A204.1 (cell line): ENCODE data around the gene ZNF236.
"Not testable (repeated sequence)": the region's sequence is repeated elsewhere in the genome, so short reads cannot be mapped to it uniquely, and the experiment has no call there.

Source experiments
- FAIRE-seq: peaks from 2 replicates; lab custom pipeline; 2012; peaks lifted over from hg19 to GRCh38; lab: Jason Lieb, UNC

The ZNF236 gene

DNA sequence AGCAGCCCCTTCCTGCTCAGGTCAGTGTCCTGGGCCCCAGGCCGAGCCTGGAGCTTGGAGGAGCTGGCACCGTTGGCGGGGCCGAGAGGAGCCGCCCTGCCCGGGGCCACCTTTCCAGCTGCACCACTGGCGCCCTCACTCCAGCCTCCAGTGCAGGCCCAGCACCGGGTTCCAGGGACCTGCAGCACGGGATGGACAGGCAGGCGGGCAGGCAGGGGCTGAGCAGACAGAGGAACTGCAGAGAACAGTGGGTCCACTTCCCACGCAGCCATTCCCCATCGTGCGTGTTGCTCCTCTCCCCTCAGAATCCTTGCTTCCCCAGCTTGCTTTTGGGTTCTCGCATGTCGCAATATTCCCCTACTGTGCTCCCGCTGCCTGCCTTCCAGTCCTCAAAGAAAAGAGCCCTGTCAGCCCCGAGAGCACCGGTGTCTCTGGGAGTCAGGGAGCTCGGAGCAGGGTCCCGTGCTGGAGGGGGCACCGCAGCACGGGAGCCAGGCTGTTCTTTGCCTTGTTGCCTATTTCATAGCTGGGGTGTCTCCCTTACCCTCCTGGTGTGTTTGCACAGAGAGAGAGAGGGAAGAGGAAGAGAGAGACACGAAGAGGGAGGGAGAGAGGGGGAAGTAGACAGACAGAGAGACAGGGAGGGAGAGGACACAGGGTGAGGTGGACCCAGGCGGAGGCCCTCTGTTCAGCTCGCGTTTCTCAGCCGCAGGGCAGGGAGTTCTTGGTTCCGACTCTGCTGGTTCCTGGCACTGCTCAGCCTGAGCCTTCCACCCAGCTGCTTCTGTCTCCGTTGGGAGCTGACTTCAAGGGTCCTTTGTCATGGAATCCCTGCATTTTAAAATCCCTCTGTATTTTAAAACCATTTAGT, 184.2 kb downstream of the ZNF236 start:
- no peak for FAIRE-seq

DNA sequence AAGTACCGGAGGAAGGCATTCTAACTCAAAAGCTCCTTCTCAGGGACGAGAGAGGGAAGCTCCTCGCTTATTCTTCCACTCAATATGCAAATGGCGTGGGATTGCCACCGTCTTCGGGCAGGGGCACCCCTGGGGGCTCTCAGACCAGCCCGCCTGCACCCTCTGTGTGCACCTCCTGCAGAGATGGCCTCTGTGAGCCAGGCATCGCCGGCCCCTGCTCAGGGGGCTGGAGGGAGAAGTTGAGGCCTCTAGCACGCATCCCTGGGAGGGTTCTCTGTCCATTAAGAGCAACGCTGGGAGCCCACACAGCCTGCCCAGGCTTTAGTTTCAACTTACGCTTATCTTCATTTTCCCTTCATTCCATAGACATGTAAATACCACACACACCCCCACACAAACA, 184.9 kb downstream of the ZNF236 start:
- no peak for FAIRE-seq

DNA sequence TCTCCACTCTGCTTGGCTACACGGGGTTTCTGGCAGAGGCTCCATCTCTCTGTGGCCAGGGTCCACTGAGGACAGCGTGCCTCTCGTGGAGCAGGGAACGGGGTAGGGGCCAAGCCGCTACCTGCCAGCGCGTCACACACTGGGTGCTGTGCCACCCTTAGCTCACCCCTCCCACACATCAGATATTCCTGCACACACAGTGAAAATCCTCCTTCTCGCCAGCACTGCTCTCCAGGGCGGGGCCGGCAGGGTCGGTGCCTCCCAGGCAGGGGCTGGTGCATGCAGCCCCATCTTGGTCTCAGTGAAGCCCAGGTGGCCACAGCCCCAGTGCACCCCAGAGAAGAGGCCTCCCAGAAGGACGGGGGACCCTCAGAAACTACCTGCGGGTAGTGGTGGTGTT, 185.6 kb downstream of the ZNF236 start:
- no peak for FAIRE-seq

DNA sequence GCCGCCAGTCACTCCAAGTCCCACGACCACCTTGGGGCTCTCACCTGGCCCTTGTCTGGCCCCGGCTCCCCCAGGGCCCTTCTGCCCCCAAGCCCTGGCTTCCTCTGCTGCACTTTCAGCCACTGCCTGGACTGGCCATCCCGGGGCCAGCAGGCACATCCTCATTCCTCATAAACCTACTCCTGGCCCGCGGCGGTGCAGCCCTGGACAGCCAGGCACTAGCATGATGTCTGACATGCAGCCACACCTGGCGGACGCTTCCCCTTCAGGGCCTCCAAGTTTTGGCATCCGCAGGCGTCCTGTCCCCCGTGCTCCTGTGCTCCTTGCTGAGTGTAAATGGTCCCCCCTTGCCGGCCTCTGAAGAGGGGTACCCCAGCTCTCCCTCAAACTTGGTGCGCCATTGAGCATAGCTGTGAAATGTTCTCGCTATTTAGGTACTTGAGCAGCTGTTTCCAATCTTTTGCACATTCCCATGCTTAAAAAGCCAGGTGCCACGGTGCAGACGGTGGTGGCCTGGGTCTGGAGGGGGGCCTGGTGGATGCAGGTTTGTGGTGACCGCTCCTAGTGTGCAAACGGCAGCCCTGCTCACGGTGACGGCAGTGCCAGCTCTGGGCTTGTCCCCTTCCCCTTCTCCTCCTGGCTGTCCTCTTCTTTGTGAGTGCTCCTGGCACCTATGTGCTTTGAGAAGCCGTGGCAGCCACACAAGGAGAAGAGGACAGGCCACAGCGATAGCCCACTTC, 186.4 kb downstream of the ZNF236 start:
- no peak for FAIRE-seq

DNA sequence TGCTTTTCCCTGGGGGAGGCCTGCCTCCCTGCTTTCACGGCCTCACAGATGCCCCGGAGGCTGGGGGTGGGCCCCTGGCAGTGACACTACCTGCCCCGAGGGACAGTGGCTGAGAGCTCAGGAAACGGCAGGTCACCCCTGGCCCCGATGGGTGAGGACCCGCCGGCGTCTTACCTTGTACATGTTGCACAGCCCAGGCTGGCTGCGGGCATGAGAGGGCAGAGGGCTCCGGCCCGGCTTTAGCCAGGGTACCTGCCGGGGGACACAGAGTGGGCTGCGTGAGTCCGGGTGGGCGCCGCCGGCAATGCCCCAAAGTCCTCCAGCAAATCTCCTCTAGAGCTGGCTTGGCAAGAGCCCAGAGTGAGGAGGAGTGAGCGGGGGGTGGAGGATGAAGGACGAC, 187.3 kb downstream of the ZNF236 start:
- no peak for FAIRE-seq

DNA sequence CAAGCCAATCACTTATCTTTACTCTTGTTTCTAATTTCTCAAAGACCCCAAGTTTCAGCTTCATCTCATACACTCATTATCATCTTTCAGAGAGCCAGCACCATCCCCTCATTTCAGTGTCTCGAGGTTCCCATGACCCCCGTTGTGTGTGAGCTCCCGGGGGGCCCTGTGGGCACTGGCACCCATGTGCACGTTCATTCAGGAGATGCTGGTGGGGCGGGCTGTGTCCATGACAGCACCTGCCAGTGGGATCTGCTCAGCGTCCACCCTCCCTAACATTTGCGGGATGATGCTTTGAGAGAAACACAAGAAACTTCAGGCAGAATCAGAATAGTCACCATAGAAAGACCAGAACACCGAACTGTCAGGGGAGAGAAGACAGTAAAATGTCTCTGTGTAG, 189.8 kb downstream of the ZNF236 start:
- FAIRE-seq = no peak

DNA sequence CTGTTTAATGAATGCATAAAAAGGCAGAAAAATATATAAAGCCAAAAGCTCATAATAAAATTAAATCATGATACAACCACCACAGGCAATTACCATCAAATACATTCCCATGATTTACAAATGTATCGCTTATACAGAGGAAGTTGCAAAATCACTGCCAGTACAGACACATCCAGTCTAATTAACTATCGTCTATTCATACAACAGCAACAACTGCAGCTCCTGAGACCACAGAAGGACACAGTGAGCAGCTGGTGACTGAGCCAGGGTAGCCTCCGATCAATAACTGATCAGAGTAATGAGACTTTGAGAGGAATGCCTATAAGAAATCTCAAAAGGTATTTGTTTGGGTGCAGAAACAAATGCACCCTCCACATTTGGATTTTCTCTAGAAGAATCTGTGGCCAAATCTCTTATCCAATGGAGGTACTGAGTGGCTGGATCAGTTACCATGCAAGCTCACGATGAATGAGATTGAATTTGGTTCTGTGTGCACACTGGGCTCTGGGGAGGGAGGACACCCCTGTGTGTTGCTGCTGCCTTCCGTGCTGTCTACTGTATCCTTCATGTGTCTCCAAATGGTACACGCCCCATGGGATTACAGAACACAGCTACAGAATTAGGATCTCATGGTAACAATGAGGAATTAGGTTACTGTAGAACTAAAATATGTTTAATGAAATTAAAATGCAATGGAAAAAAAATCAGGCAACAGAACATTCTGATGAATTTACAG, 190.6 kb downstream of the ZNF236 start:
- no peak for FAIRE-seq

DNA sequence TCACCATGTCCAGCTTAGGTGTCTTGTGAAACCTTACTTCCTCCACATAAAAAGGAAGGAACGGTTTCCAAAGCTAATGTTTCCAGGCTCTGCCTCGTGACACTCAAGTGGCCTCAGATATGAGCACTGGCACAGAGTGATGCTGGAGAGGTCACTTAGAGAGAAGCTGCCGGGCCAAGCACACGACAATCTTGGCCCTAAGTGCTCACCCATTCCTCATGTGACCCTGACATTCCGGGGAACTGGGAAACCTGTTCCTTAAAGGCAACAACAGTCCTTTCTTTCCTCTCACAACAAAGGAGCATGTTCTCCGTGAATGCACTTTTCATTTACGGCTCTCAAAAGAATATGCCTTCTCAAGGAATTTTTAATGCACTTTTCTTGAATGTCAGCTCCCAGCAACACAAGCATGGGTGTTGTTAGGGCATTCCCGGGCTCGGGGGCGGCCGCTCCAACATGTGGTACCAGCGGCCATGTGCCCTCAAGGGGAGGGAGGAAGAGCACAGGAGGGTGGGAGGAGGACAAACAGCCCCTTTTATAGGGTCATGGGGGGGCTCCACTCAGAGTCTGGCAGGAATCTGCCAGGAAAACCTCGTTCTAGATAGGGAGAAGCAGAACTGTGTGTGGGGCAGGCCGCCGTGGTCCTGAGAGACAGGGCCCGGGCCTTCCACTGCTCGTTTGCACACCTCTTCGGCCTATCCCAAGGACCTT, 191.6 kb downstream of the ZNF236 start:
- no peak for FAIRE-seq

DNA sequence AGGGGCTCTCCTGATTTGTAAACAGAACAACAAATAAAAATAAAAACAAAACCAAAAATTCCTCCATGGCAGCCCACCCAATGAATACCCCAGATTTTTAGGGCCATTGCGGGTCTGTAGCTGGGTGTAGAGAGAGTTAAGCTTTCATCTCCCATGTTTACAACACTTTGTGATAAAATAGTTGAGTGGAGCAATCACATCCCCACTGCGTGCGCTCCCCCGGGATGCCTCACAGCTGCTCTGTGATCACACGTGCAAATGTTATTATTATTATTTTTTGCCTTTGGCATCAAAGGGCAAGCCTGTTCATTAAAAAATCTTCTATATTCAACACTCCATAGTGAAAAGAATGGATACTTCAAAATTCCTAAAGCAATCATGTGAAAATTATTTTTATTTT, 192.2 kb downstream of the ZNF236 start:
- FAIRE-seq = no peak

DNA sequence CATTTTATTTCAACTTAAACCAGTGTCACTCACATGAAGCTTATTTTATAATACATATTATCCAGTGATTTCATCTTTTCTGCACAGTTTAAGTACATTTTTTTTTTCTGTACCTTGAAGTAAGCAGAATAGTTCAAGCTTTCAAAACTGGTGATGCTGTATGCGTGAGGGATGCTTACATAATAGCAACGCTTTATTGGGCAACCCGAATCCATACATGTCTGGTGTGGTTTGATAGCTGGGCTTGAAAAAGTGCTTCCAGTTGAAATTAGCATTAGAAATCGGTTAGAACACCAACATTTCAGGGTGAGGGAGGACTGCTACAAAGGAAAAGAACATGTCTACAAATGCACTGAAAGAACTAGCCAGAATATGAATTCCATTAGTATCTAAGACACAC, 192.8 kb downstream of the ZNF236 start:
- FAIRE-seq = no peak

DNA sequence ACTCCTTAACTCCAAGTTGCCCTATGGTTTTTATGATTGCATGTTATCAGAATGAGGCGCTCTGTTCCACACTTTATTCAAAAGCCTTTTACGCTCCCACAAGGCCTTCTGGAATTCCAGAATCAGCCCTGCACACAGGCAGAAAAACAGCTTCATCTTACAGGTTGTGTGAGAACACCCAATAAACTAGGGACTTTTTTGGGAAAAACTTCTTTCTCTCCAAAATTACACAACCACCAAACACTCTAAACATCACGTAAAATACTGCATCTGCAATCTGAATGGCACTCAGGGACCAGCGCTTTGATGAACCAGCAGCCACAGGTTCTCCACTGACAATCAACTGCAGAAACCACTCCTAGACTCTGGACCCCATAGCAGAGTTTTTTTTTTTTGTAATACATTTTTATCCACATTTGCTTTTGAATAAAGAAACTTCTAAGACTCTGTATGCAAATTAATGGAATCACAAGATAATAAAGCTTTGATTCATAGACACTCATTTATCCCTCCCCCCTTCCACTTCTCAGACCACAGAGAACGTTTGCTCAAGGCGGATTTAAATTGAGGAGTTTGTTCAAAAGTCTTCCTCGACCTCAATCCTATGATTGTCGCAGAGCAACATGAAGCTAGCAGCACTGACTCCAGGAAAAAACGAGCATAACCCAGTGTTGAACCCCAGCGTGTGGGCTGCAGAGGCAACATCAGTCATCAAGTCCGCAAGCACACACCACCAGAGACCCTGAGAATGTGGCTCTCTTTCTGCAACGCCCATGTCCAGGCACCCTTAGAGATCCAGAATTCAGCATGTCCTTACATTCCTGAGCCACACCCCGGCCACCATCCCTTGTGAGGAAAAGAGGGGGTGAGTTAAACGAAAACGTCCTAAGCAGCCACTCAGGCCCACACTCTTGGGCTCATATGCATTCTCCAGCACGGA, 193.7 kb downstream of the ZNF236 start:
- no peak for FAIRE-seq

DNA sequence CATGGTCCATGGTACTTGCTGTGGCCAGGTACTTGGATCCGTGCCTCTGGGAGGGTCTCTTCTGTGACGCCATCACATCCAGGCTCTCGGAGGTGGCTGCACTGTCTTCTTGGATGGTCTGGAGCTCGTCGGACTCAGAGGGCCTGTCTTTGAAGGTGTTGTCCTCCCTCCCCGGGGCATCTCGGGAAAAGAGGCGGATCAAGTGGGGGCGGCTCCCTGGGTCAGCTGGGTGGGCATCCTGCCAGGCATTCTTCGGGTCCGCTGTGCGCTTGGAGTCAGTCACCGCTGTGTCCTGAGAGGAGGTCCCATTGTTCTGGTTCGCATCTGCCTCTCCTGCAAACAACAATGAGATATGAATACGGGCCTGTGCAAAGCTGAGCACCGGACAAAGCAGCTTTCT, 194.6 kb downstream of the ZNF236 start:
- no peak for FAIRE-seq

DNA sequence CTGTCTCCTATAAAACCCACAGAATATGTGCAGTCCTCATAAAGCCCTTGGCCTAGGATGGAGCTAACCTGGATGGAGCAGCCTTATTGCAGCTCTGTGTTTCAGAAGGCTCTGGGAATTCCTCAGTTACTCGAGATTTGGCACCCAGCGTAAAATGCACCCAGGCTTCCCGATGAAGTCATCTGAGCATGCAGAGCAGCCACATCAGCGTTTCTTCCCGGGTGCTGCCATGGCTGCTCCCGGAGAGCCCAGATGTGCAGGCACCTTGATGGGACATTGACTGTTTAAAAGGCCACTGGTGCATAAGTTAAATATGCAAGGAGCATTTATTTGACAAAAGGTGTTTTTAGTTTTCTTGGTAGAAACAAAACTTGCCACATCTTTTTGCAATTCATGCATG, 195.0 kb downstream of the ZNF236 start:
- no peak for FAIRE-seq

DNA sequence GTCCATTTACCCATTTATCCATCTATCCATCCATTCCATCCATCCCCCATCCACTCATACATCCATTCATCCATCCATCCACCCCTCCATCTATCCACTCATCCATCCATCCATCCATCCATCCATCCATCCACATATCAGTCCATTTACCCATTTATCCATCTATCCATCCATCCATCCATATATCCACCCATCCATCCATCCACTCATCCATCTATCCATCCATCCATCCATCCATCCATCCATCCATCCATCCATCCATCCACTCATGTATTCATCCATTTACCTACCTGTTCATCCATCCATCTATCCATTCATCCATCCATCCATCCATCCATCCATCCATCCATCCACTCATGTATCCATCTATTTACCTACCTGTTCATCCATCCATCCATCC, 196.3 kb downstream of the ZNF236 start:
- not testable (repeated sequence) for FAIRE-seq

DNA sequence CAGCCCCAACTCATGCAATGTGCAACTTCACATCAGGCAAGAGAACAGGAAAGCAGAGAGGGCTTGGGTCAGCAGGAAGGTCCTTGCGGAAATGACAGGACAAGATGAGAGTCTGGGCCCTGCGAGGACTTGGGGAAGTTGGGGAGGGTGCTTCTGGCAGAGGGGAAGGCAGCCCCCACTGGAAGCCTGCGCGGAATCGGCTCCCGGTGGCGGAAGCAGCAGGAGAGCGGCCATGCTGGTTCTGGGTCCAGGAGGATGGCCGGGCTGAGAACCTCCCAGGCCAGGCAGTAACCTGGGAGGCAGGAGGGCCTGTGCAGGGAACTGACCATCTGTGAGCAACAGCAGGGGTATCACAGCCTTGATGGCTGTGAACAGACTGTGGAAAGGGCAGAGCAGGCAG, 197.3 kb downstream of the ZNF236 start:
- no peak for FAIRE-seq
